ENCODE results near the gene CDKN1A. TPM values are rescaled to one million over a fixed set of nuclear protein-coding genes. Genes with fewer than 3 reads are reported as not detected.
A peak's percentile ranks its signal among the peaks of the same experiment; 100 is the strongest.
"Not testable (repeated sequence)": the region's sequence is repeated elsewhere in the genome, so short reads cannot be mapped to it uniquely, and the experiment has no call there.

CDKN1A gene
- total and polyA plus RNA-seq, 9 donors, result 61.8 to 163 (median 145) TPM

GRCh38 chr6:36717871-36718540 is 39.5 kb downstream of the CDKN1A start:
- Histone ChIP-seq H3K36me3 (ENCODE audit: control insufficient read depth, insufficient read depth, low read length) (no peaks in the 10 kb centered on the region), H3K27me3 (ENCODE audit: control insufficient read depth, insufficient read depth, low read length) (peaks cover 2% of the 10 kb centered on the region), H3K4me1 (ENCODE audit: control insufficient read depth, insufficient read depth, low read length) (peaks cover 14% of the 10 kb centered on the region), H3K27ac (ENCODE audit: low read length) (no peak overlapping the region), H3K9me3 (replicated peaks; ENCODE audit: control insufficient read depth, low read depth, low read length) (no peaks in the 10 kb centered on the region), H3K4me3 (ENCODE audit: low read length) (no peak overlapping the region)
- WGBS (ENCODE audit: insufficient coverage), result 73% methylated on average over 5 of the region's 12 CpGs
- DNase-seq, result no peak

- DNase-seq, result no peak
These were observed 40.0 kb downstream of the CDKN1A start for GRCh38 chr6:36718560-36718959.

GRCh38 chr6:36719126-36719525 is 40.6 kb downstream of the CDKN1A start:
- Histone ChIP-seq H3K4me1 (ENCODE audit: control insufficient read depth, insufficient read depth, low read length) (peaks cover 14% of the 10 kb centered on the region), H3K9me3 (replicated peaks; ENCODE audit: control insufficient read depth, low read depth, low read length) (no peaks in the 10 kb centered on the region), H3K27me3 (ENCODE audit: control insufficient read depth, insufficient read depth, low read length) (peaks cover 2% of the 10 kb centered on the region), H3K27ac (ENCODE audit: low read length) (no peak overlapping the region), H3K4me3 (ENCODE audit: low read length) (no peak overlapping the region), H3K36me3 (ENCODE audit: control insufficient read depth, insufficient read depth, low read length) (no peaks in the 10 kb centered on the region)
- 89% methylated on average over 4 of the region's 7 CpGs for WGBS (ENCODE audit: insufficient coverage)
- DNase-seq, result no peak

More at GRCh38 chr6:36718560-36718959, 40.0 kb downstream of the CDKN1A start:
- H3K4me1 ChIP-seq (ENCODE audit: control insufficient read depth, insufficient read depth, low read length), result peaks cover 14% of the 10 kb centered on the region
- WGBS (ENCODE audit: insufficient coverage), result 100% methylated on average over 1 of the region's 5 CpGs
- no peak overlapping the region for H3K4me3 ChIP-seq (ENCODE audit: low read length)
- no peaks in the 10 kb centered on the region for H3K9me3 ChIP-seq (replicated peaks; ENCODE audit: control insufficient read depth, low read depth, low read length)
- no peak overlapping the region for H3K27ac ChIP-seq (ENCODE audit: low read length)
- no peaks in the 10 kb centered on the region for H3K36me3 ChIP-seq (ENCODE audit: control insufficient read depth, insufficient read depth, low read length)
- H3K27me3 ChIP-seq (ENCODE audit: control insufficient read depth, insufficient read depth, low read length), result peaks cover 2% of the 10 kb centered on the region

- H3K9me3 ChIP-seq (replicated peaks; ENCODE audit: control insufficient read depth, low read depth, low read length), result no peaks in the 10 kb centered on the region
- no peak overlapping the region for H3K4me3 ChIP-seq (ENCODE audit: low read length)
- DNase-seq, result no peak
- H3K27ac ChIP-seq (ENCODE audit: low read length), result no peak overlapping the region
- no peaks in the 10 kb centered on the region for H3K27me3 ChIP-seq (ENCODE audit: control insufficient read depth, insufficient read depth, low read length)
- no peaks in the 10 kb centered on the region for H3K36me3 ChIP-seq (ENCODE audit: control insufficient read depth, insufficient read depth, low read length)
- 85% methylated on average over 5 of the region's 11 CpGs for WGBS (ENCODE audit: insufficient coverage)
- peaks cover 14% of the 10 kb centered on the region for H3K4me1 ChIP-seq (ENCODE audit: control insufficient read depth, insufficient read depth, low read length)
These were observed 42.0 kb downstream of the CDKN1A start for GRCh38 chr6:36720251-36721141.

- Histone ChIP-seq H3K36me3 (ENCODE audit: control insufficient read depth, insufficient read depth, low read length) (no peaks in the 10 kb centered on the region), H3K27me3 (ENCODE audit: control insufficient read depth, insufficient read depth, low read length) (no peaks in the 10 kb centered on the region), H3K9me3 (replicated peaks; ENCODE audit: control insufficient read depth, low read depth, low read length) (no peaks in the 10 kb centered on the region), H3K4me3 (ENCODE audit: low read length) (no peak overlapping the region), H3K4me1 (ENCODE audit: control insufficient read depth, insufficient read depth, low read length) (peaks cover 14% of the 10 kb centered on the region), H3K27ac (ENCODE audit: low read length) (no peak overlapping the region)
- DNase-seq, result no peak
- 62% methylated on average over 11 of the region's 15 CpGs for WGBS (ENCODE audit: insufficient coverage)
These were observed 43.0 kb downstream of the CDKN1A start for GRCh38 chr6:36721369-36722140.

GRCh38 chr6:36722365-36722764 is 43.9 kb downstream of the CDKN1A start:
- H3K4me3 ChIP-seq (ENCODE audit: low read length), result no peak overlapping the region
- no peaks in the 10 kb centered on the region for H3K9me3 ChIP-seq (replicated peaks; ENCODE audit: control insufficient read depth, low read depth, low read length)
- peaks cover 7% of the 10 kb centered on the region for H3K4me1 ChIP-seq (ENCODE audit: control insufficient read depth, insufficient read depth, low read length)
- H3K36me3 ChIP-seq (ENCODE audit: control insufficient read depth, insufficient read depth, low read length), result no peaks in the 10 kb centered on the region
- H3K27me3 ChIP-seq (ENCODE audit: control insufficient read depth, insufficient read depth, low read length), result peaks cover 3% of the 10 kb centered on the region
- 86% methylated on average over 7 of the region's 10 CpGs for WGBS (ENCODE audit: insufficient coverage)
- no peak for DNase-seq
- H3K27ac ChIP-seq (ENCODE audit: low read length), result no peak overlapping the region

GRCh38 chr6:36722879-36723278 is 44.4 kb downstream of the CDKN1A start:
- Histone ChIP-seq H3K36me3 (ENCODE audit: control insufficient read depth, insufficient read depth, low read length) (no peaks in the 10 kb centered on the region), H3K9me3 (replicated peaks; ENCODE audit: control insufficient read depth, low read depth, low read length) (no peaks in the 10 kb centered on the region), H3K4me1 (ENCODE audit: control insufficient read depth, insufficient read depth, low read length) (peaks cover 2% of the 10 kb centered on the region), H3K27ac (ENCODE audit: low read length) (no peak overlapping the region), H3K27me3 (ENCODE audit: control insufficient read depth, insufficient read depth, low read length) (peaks cover 4% of the 10 kb centered on the region), H3K4me3 (ENCODE audit: low read length) (no peak overlapping the region)
- WGBS (ENCODE audit: insufficient coverage), result no CpG with 5 or more reads among the region's 2 CpGs
- DNase-seq, result no peak

GRCh38 chr6:36723992-36724391 is 45.5 kb downstream of the CDKN1A start:
- H3K4me3 ChIP-seq (ENCODE audit: low read length); H3K27ac ChIP-seq (ENCODE audit: low read length); H3K36me3 ChIP-seq (ENCODE audit: control insufficient read depth, insufficient read depth, low read length); H3K27me3 ChIP-seq (ENCODE audit: control insufficient read depth, insufficient read depth, low read length); DNase-seq; H3K4me1 ChIP-seq (ENCODE audit: control insufficient read depth, insufficient read depth, low read length); H3K9me3 ChIP-seq (replicated peaks; ENCODE audit: control insufficient read depth, low read depth, low read length): not testable (repeated sequence)
- WGBS (ENCODE audit: insufficient coverage), result 86% methylated on average over 1 of the region's 4 CpGs

- no peaks in the 10 kb centered on the region for H3K9me3 ChIP-seq (replicated peaks; ENCODE audit: control insufficient read depth, low read depth, low read length)
- peaks cover 6% of the 10 kb centered on the region for H3K4me1 ChIP-seq (ENCODE audit: control insufficient read depth, insufficient read depth, low read length)
- H3K27ac ChIP-seq (ENCODE audit: low read length), result no peak overlapping the region
- H3K27me3 ChIP-seq (ENCODE audit: control insufficient read depth, insufficient read depth, low read length), result peaks cover 4% of the 10 kb centered on the region
- DNase-seq, result peak; percentile 36
- H3K4me3 ChIP-seq (ENCODE audit: low read length), result no peak overlapping the region
- WGBS (ENCODE audit: insufficient coverage), result 18% methylated on average over 7 of the region's 13 CpGs
- no peaks in the 10 kb centered on the region for H3K36me3 ChIP-seq (ENCODE audit: control insufficient read depth, insufficient read depth, low read length)
These were observed 46.2 kb downstream of the CDKN1A start for GRCh38 chr6:36724514-36725390.

Data from muscle of leg (tissue), 11 donors.